ENCODE measurements around the gene ARHGEF33.

Gene ARHGEF33

GRCh38 chr2:39000552-39000951 is 110.9 kb downstream of the ARHGEF33 start:
- intact Hi-C loops (cut with DNase I), result no loop called here
- DNase-seq, result no peak

DNA sequence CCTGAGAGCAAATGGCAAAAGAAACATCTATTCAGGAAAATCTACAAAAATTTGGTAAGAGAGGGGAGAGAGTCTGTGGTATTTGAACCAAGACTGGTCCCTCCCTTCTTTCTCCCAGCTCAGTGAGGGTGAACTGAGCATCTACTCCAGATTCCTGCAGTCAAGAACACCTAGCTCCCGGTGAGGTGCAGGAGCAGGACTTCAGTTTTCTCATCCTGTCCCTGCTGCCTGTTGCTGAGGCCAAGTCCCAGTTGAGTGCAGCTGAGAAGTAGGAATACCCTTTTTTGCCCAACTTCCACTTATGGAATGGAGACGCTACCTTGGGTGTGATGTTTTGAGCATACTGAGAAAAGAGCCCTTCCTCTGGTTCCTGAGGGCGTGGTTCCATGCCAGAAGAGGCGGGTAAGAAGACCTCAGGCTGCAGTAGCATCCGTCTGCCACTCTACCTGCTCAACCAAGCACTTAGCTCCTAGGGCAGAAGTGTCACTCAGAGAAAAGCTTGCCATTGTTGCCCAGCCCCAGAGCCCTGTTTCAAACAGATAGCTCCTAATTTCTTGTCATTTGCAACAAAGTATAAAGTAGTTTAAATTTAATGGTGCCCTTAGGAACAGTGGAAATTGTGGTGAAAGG is 118.3 kb downstream of the ARHGEF33 start:
- DNase-seq, result no peak
- intact Hi-C loops (cut with DNase I), result no loop called here

GRCh38 chr2:39008665-39009064 is 119.0 kb downstream of the ARHGEF33 start:
- intact Hi-C loops (cut with DNase I), result no loop called here
- DNase-seq, result no peak

DNA sequence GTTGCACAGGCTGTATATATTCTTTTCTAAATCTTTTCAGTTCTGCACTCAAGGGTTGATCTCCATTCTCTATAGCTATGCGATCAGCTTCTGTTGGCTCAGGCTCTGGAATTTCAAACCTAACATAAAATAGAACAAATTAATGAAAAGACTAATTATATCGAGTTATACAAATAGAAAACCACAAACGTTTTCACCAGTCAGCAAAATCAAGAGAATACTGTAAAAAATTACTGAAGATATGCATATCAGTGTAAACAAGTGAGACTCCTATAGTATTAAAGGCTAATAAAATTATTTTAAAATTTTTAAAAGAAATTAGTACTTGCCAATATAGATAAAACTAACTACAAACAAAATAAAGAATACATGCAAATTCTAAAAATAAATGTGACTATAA is 124.2 kb downstream of the ARHGEF33 start:
- intact Hi-C loops (cut with DNase I), result no loop called here
- DNase-seq, result no peak

DNA sequence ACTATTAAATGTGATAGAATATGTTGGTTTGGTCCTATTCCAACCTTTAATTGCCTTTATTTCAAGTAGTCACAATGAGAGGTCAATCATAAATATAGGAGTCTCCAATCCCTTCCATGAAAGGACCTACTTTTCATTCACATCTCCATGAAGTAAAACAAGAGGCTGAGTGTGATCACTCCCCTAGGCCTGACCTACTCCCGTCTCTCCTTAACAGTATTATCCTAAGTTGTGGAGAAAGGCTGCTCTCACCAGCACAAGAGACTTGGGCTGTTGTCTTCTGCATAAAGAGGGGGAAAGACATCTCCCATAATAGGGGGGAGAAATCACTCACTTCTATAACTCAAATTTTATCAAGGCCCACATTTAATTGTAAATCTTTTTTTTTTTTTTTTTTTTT is 125.7 kb downstream of the ARHGEF33 start:
- intact Hi-C loops (cut with DNase I), result no loop called here
- DNase-seq, result no peak

DNA sequence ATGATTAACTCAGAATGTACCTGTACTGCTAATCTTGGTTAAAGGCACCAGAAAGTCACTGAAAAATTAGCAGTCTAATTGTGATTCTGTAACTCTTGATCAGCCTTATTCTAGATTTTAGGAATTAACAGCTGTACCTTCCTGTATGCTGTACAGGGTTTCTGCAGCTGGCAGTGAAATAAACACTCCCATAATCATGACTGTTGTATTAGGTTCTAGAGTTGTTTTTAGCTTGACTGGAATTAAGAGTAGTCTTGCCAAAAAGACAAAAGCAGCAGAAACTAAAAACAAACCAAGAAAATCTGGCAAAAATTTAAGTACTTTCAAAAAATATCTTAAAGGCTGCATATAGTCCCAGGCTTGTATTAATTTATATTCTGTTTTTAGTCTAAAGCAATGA is 127.7 kb downstream of the ARHGEF33 start:
- no peak for DNase-seq
- intact Hi-C loops (cut with DNase I), result no loop called here

DNA sequence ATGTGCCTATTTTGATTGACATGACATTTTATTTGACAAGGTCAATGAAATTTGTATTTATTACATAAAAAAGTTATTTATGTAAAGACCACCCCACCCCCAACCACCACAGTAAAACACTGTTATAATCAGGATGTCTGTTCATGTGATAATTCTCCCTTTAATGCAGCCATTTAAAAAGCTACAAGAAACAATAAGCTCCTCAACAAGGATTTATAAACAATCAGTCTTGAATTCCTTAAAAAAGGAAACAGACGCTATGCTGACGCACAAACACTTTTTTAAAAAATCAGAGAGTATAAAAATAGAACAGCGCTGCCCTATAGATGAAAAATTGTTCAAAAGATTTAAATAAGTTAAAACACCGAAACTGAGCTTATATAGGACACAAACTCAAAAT is 129.0 kb downstream of the ARHGEF33 start:
- intact Hi-C loops (cut with DNase I), result no loop called here
- no peak for DNase-seq

GRCh38 chr2:39020383-39020782 is 130.7 kb downstream of the ARHGEF33 start:
- intact Hi-C loops (cut with DNase I), result no loop called here

GRCh38 chr2:39022642-39023235 is 133.1 kb downstream of the ARHGEF33 start:
- intact Hi-C loops (cut with DNase I), result no loop called here
- DNase-seq, result no peak

More at GRCh38 chr2:39020383-39020782, 130.7 kb downstream of the ARHGEF33 start:
- DNase-seq, result no peak

DNA sequence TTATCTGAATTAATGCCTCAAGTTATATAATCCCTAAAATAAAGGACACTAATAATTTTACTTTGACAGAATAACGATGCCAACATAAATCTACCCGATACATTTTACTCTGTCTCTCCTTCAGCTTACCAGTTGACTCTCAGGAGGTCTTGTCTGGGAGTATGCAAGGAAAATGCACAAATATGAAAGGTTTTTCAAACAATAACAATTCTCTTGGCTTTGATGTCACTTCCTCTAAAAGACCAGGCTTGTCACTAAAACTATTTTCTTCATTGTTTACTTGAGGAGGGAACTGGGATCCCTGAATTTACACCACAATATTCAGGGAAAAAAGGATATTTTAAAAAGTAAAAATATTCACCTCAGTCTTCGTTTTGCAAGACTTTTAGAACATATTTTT is 134.0 kb downstream of the ARHGEF33 start:
- no peak for DNase-seq
- intact Hi-C loops (cut with DNase I), result no loop called here

GRCh38 chr2:39024833-39025232 is 135.2 kb downstream of the ARHGEF33 start:
- DNase-seq, result no peak
- intact Hi-C loops (cut with DNase I), result no loop called here

All from posterior cingulate gyrus (tissue), 11 donors.